MM.1S (cell line): ENCODE results near the gene ANTXR1.

Source experiments
- CTCF ChIP-seq: fragments of 300-600 bp; sonication (generic); IDR thresholded peaks from 2 replicates; pipeline ENCODE4 v1.5.1; 2016; ENCODE audit warnings: antibody characterized with exemption, low read length, mixed read lengths
- EZH2 ChIP-seq: fragments of 300-600 bp; sonication (generic); optimal IDR thresholded peaks from 2 replicates; pipeline ENCODE3; 2017; ENCODE audit warnings: low read depth, mild to moderate bottlenecking, antibody characterized with exemption, low read length, mixed read lengths

GRCh38 chr2:69166465-69166811 is 153.5 kb downstream of the ANTXR1 start:
- TF ChIP-seq EZH2 (no peak), CTCF (no peak)
